SIG-M5 treated with dmso at 0.1 percent for 504 hours (cell line): ENCODE results near the gene MRPS23.
"Not testable (repeated sequence)": the region's sequence is repeated elsewhere in the genome, so short reads cannot be mapped to it uniquely, and the experiment has no call there.

Experiments used
- DNase-seq: peaks from one replicate; lab custom pipeline; 2025; ENCODE audit not compliant: unreplicated experiment; lab: John Stamatoyannopoulos, UW

The MRPS23 gene

GRCh38 chr17:57864273-57864672, 14.4 kb upstream of the MRPS23 start:
- no peak for DNase-seq

- DNase-seq = no peak
Observed at GRCh38 chr17:57862694-57863667, 13.1 kb upstream of the MRPS23 start.

- DNase-seq = no peak
Observed at GRCh38 chr17:57861790-57862693, 12.2 kb upstream of the MRPS23 start.

- DNase-seq = peak; percentile 96
Observed at GRCh38 chr17:57861000-57861789, 11.4 kb upstream of the MRPS23 start.

DNA sequence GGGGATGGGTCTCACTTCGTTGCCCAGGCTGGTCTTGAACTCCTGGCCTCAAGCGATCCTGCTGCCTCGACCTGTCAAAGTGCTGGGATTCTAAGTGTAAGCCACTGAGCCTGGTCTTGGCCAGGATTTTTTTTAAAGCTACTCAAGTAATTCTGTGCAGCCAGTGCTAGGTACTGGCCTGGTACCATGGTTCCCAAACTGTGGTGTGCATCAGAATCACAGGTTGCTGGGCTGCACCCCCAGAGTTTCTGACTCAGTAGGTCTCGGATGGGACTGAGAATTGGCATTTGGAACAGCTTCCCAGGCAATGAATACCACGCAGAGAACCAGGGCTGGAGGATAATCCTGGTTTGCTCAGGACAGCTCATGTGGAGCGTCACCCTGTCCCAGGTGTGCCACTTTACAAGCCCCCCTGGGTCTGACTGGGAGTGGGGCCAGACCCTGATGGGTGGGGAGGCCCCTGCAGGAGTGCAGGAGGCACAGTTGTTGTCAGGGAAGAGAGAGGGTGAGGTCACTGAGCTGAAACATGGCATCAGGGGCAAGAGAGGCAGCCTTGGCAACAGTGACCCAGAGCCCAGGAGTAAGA, 10.7 kb upstream of the MRPS23 start:
- no peak for DNase-seq

GRCh38 chr17:57859601-57860413, 10.0 kb upstream of the MRPS23 start:
- no peak for DNase-seq

GRCh38 chr17:57858838-57859237, 9.0 kb upstream of the MRPS23 start:
- no peak for DNase-seq

DNA sequence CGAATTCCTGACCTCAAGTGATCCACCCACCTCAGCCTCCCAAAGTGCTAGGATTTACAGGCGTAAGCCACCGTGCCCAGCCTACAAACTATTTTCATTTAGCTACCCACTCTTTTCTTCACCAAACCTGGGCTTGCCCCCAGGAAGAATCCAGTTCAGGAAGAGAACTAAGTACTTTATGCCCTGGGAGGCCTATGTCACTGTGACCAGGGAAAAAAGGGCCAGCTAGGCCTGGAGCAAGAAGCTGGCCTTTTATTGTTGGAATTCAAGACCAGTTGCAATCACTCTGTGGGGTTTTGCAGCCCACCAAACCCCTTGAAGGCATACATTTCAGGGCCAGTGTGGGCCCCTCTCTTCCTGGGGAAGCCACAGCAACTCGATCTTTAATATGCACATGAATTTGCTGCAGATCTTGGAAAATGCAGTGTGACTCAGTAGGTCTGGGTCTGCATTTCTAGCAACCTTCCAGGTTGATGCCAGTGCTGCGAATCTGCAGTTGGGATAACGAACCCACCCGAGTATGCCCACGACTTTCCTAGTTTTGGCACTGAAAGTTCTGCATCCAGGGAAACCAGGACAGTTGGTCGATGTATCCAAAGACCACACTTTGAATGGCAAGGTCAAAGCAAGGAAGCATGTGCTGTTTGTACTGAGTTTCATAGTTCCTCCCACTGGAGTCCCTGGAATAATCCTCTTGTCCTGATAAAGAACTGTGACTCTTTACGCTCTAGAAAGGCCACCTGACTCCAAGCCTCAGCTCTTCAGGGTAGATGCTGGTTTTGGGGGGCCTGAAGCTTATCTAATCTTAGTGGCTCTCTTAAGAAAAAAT, 7.2 kb upstream of the MRPS23 start:
- no peak for DNase-seq

GRCh38 chr17:57855391-57856035, 5.7 kb upstream of the MRPS23 start:
- DNase-seq = no peak

DNA sequence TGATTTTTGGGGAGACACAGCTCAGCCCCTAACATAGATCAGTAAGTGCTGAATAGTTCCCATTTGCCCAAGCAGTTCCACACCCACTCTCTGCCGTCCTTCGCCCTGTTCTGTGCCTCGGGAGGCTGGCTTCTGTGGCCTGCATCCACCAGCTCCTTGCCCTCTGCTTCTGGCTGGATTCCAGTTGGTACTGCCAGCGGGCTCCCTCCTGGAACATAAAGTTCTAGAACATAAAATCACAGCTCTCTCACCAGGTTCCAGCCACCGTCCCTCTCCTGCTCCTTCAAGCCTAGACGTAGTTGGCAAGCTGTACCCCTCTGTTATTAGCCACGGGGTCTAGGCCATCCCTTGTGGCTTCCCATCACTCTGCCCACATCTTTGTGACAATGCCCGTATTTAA, 3.9 kb upstream of the MRPS23 start:
- no peak for DNase-seq

DNA sequence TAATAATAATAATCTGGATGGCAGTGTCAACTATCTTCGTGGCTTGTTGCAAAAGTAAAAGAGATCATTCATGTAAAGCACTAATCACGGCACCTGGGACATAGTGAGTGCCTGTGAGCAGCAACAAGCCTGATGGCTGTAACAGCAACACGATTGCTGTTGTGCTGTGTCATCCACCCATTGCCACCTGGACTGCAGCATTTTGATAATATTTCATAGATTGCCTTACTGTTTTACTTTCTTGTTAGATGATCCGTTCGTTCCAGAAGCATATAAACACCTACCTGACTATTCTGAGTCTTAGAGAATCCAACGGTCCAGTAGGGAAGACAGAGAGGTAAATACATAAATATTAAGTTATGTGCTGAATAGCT, 3.1 kb upstream of the MRPS23 start:
- DNase-seq = no peak

DNA sequence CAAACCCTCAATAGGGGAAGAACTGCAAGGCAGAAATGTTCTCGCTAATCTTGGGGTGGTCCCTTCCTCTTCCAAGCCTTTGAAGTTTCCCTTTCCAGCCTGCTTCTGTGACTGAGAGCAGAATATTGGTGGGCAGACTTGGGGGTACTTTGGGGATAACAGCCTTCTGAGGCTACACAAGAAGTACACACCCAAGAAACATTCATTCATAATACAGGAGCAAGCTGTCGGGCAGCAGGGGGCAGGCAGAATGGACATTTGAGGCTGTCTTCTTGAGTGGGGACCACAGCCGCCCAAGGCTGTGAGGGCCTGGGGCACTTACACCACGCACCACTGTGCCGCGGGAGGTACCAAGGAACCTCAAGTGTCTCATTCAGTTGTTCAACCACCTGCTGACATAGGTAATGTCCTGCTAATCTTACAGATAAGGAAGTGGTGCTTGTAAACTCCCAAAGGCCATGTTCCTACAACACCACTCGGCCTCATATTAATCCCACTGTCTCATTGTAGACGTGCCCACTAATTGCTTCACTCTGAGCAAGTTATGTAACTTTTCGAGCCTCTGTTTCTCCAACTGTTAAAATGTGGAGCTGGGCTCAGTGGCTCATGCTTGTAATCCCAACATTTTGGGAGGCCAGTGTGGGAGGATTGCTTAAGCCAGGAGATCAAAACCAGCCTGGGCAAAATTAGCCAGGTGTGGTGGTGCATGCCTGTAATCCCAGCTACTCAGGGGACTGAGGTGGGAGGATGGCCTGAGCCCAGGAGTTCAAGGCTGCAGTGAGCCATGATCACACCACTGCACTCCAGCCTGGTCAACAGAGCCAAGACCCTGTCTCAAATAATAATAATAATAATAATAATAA, 2.5 kb upstream of the MRPS23 start:
- DNase-seq = no peak

- no peak for DNase-seq
Observed at GRCh38 chr17:57849163-57849873, 526 bp downstream of the MRPS23 start.

- DNase-seq = not testable (repeated sequence)
Observed at GRCh38 chr17:57846056-57846945, 3.5 kb downstream of the MRPS23 start.

DNA sequence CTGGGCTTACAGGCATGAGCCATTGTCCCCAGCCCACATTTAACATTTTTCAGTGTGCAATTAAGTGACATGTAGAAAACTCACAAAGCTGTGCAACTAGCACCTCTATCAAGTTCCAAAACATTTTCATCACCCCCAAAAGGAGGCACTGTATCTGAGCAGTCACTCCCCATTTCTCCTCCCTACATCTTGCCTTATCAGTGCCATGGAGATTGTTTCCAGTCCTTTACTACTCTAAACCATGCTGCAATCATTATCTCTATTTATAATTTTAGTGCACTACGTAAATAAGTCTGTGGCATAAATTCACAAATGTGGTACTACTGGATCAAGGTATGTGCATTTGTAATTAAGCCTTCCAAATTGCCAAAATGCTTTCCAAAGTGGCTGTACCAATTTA, 7.6 kb downstream of the MRPS23 start:
- no peak for DNase-seq

DNA sequence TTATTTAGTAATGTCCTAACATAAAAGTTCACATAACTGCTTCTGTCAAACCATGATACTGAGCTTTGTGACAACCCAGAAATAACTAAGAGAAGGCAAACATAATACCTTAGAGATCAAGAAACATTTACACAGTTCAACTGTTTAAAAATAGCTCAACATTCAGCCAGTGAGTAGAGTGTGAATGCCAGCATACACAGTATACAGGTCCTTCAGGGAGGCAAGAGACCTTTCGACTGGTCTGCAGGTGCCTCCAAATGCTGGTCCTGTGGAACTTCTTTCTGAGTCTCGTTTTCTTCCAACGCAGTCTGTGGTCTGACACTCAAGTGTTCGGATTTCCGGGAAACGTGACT, 10.3 kb downstream of the MRPS23 start:
- DNase-seq = no peak
